CD8-positive, alpha-beta memory T cell (primary cell): ENCODE data around the gene PKIG. TPM values are rescaled to one million over a fixed set of nuclear protein-coding genes. Genes with fewer than 3 reads are reported as not detected.
"Not testable (repeated sequence)": the region's sequence is repeated elsewhere in the genome, so short reads cannot be mapped to it uniquely, and the experiment has no call there.

Experiments used
- CTCF ChIA-PET: fragments of 350-600 bp; sonication (Branson Sonifier 250); formaldehyde crosslinking; loops from one replicate; lab custom pipeline; 2021; ENCODE audit warnings: antibody characterized with exemption; lab: Charles Lee
- POLR2A ChIA-PET: fragments of 350-600 bp; sonication (Branson Sonifier 250); formaldehyde crosslinking; loops from one replicate; lab custom pipeline; 2021; ENCODE audit warnings: antibody characterized with exemption; lab: Charles Lee
- DNase-seq, 5 donors: peaks; one replicate each; pipeline versions ENCODE4 v3.0.0 to v3.0.0-alpha.2; 2020 to 2022; ENCODE audit warnings: mixed read lengths in 1 of 5
- H3K27ac ChIP-seq: one replicate; pipeline ENCODE4 v1.7.0; 2013; ENCODE audit warnings: low read depth, mild to moderate bottlenecking, low read length, moderate library complexity
- H3K27me3 ChIP-seq: 2 replicates; pipeline ENCODE4 v1.7.0; 2013; ENCODE audit warnings: low read length, mild to moderate bottlenecking; ENCODE audit not compliant: insufficient read depth, poor library complexity, severe bottlenecking
- H3K36me3 ChIP-seq: 2 replicates; pipeline ENCODE4 v1.7.0; 2013; ENCODE audit warnings: mild to moderate bottlenecking, low read length, moderate library complexity; ENCODE audit not compliant: insufficient read depth
- H3K4me1 ChIP-seq: 2 replicates; pipeline ENCODE4 v1.7.0; 2013; ENCODE audit warnings: mild to moderate bottlenecking, low read length, moderate library complexity; ENCODE audit not compliant: insufficient read depth
- H3K4me3 ChIP-seq: 2 replicates; pipeline ENCODE4 v1.7.0; 2013; ENCODE audit warnings: mild to moderate bottlenecking, low read length
- H3K9me3 ChIP-seq: 2 replicates; pipeline ENCODE4 v1.7.0; 2013; ENCODE audit warnings: mild to moderate bottlenecking, low read length
- H3K27ac Mint-ChIP-seq, 8 donors: one replicate each; pipeline ENCODE4 v1.8.0; 2020 to 2021; ENCODE audit warnings: mixed read lengths in 8 of 8, mild to moderate bottlenecking in 6 of 8, inconsistent platforms in 3 of 8, moderate library complexity in 3 of 8
- H3K27me3 Mint-ChIP-seq, 2 donors: one replicate each; pipeline ENCODE4 v1.8.0; 2020 to 2021; ENCODE audit warnings: mixed read lengths in 2 of 2, mild to moderate bottlenecking in 1 of 2, moderate library complexity in 1 of 2
- H3K36me3 Mint-ChIP-seq, 3 donors: one replicate each; pipeline ENCODE4 v1.8.0; 2020 to 2021; ENCODE audit warnings: mixed read lengths in 3 of 3, inconsistent platforms in 1 of 3, mild to moderate bottlenecking in 1 of 3
- H3K4me1 Mint-ChIP-seq, 3 donors: one replicate each; pipeline ENCODE4 v1.8.0; 2020 to 2021; ENCODE audit warnings: mixed read lengths in 3 of 3, inconsistent platforms in 1 of 3, mild to moderate bottlenecking in 1 of 3
- H3K4me3 Mint-ChIP-seq, 7 donors: one replicate each; pipeline ENCODE4 v1.8.0; 2020 to 2021; ENCODE audit warnings: mixed read lengths in 7 of 7, mild to moderate bottlenecking in 6 of 7, moderate library complexity in 4 of 7, inconsistent platforms in 2 of 7
- H3K9me3 Mint-ChIP-seq, 5 donors: one replicate each; pipeline ENCODE4 v1.8.0; 2020 to 2022; ENCODE audit warnings: mixed read lengths in 5 of 5, mild to moderate bottlenecking in 3 of 5, moderate library complexity in 2 of 5, inconsistent platforms in 1 of 5
- polyA plus RNA-seq: library from polyadenylated mRNA; unstranded; fragments of 300-500 nt; fragmentation: Illumina TruSeq; gene quantifications from one replicate; pipeline ENCODE4 v1.2.3, GENCODE V29; 2021
- total RNA-seq, 2 experiments: library from RNA; stranded (reverse); gene quantifications; one replicate each; pipeline ENCODE4 v1.2.3, GENCODE V29; 2021

Gene PKIG
- total and polyA plus RNA-seq, 3 experiments from 2014 or later, result 0.97 to 4.9 (median 4.4) TPM

- no peaks in the 10 kb centered on the region for H3K4me1 ChIP-seq
- Mint-ChIP-seq H3K36me3 (no peaks in the 10 kb centered on the region), H3K9me3 (no peaks in the 10 kb centered on the region), H3K27ac (no peak overlapping the region), H3K4me1 (peaks cover 0 to 7% (median 0%) of the 10 kb centered on the region in 3 donors), H3K27me3 (peaks cover 0 to 3% of the 10 kb centered on the region in 2 donors), H3K4me3 (no peak overlapping the region)
- CTCF ChIA-PET, result no interaction called here
- POLR2A ChIA-PET, result no interaction called here
- no peaks in the 10 kb centered on the region for H3K27me3 ChIP-seq
- no peak overlapping the region for H3K27ac ChIP-seq
- H3K36me3 ChIP-seq, result no peaks in the 10 kb centered on the region
- no peaks in the 10 kb centered on the region for H3K9me3 ChIP-seq
- DNase-seq, result no peak
- H3K4me3 ChIP-seq, result no peak overlapping the region
These were observed 2.9 kb downstream of the PKIG start for GRCh38 chr20:44585057-44585963.

GRCh38 chr20:44586289-44586911 lies 4.0 kb downstream of the PKIG start:
- Histone ChIP-seq H3K36me3 (no peaks in the 10 kb centered on the region), H3K4me1 (no peaks in the 10 kb centered on the region), H3K4me3 (no peak overlapping the region), H3K27ac (no peak overlapping the region), H3K27me3 (no peaks in the 10 kb centered on the region), H3K9me3 (no peaks in the 10 kb centered on the region)
- no peaks in the 10 kb centered on the region for H3K4me1 Mint-ChIP-seq
- no peak overlapping the region for H3K27ac Mint-ChIP-seq
- H3K4me3 Mint-ChIP-seq, result no peak overlapping the region
- H3K36me3 Mint-ChIP-seq, result no peaks in the 10 kb centered on the region
- ChIA-PET CTCF (no interaction called here), POLR2A (no interaction called here)
- no peak for DNase-seq
- no peaks in the 10 kb centered on the region for H3K9me3 Mint-ChIP-seq
- H3K27me3 Mint-ChIP-seq, result no peaks in the 10 kb centered on the region

- ChIA-PET POLR2A (no interaction called here), CTCF (interaction anchor here (1.7 kb wide), 1 partner anchor 11 kb away, joined by 3 read pairs; no protein-coding TSS in a partner anchor)
- Histone ChIP-seq H3K4me3 (no peak overlapping the region), H3K9me3 (no peaks in the 10 kb centered on the region), H3K36me3 (no peaks in the 10 kb centered on the region), H3K27me3 (no peaks in the 10 kb centered on the region), H3K4me1 (no peaks in the 10 kb centered on the region), H3K27ac (no peak overlapping the region)
- no peak overlapping the region for H3K27ac Mint-ChIP-seq
- H3K27me3 Mint-ChIP-seq, result no peaks in the 10 kb centered on the region
- no peak overlapping the region for H3K4me3 Mint-ChIP-seq
- no peaks in the 10 kb centered on the region for H3K36me3 Mint-ChIP-seq
- no peak for DNase-seq
- no peaks in the 10 kb centered on the region for H3K4me1 Mint-ChIP-seq
- H3K9me3 Mint-ChIP-seq, result no peaks in the 10 kb centered on the region
These were observed 4.9 kb downstream of the PKIG start for GRCh38 chr20:44587035-44587980.

- H3K4me1 Mint-ChIP-seq, H3K27ac ChIP-seq, H3K27me3 Mint-ChIP-seq, H3K36me3 ChIP-seq, POLR2A ChIA-PET, H3K4me1 ChIP-seq, H3K9me3 Mint-ChIP-seq, H3K27ac Mint-ChIP-seq, H3K9me3 ChIP-seq, H3K36me3 Mint-ChIP-seq, DNase-seq, H3K4me3 ChIP-seq, H3K27me3 ChIP-seq, H3K4me3 Mint-ChIP-seq: not testable (repeated sequence)
- CTCF ChIA-PET, result interaction anchor here (1.0 to 1.7 kb wide), 2 partner anchors 10 to 371 kb away, joined by 3 read pairs; no protein-coding TSS in a partner anchor
These were observed 5.9 kb downstream of the PKIG start for GRCh38 chr20:44588321-44588720.

GRCh38 chr20:44589537-44589936 lies 7.2 kb downstream of the PKIG start:
- Histone ChIP-seq H3K27ac (no peak overlapping the region), H3K4me3 (no peak overlapping the region), H3K4me1 (no peaks in the 10 kb centered on the region), H3K27me3 (no peaks in the 10 kb centered on the region), H3K36me3 (no peaks in the 10 kb centered on the region), H3K9me3 (no peaks in the 10 kb centered on the region)
- no peak overlapping the region for H3K4me3 Mint-ChIP-seq
- H3K9me3 Mint-ChIP-seq, result no peaks in the 10 kb centered on the region
- no peaks in the 10 kb centered on the region for H3K27me3 Mint-ChIP-seq
- ChIA-PET CTCF (no interaction called here), POLR2A (no interaction called here)
- H3K27ac Mint-ChIP-seq, result no peak overlapping the region
- no peaks in the 10 kb centered on the region for H3K4me1 Mint-ChIP-seq
- DNase-seq, result no peak
- no peaks in the 10 kb centered on the region for H3K36me3 Mint-ChIP-seq

GRCh38 chr20:44590980-44591778 lies 8.8 kb downstream of the PKIG start:
- Mint-ChIP-seq H3K36me3 (no peaks in the 10 kb centered on the region), H3K27me3 (no peaks in the 10 kb centered on the region), H3K9me3 (no peaks in the 10 kb centered on the region), H3K4me3 (no peak overlapping the region), H3K27ac (no peak overlapping the region), H3K4me1 (no peaks in the 10 kb centered on the region)
- Histone ChIP-seq H3K4me3 (no peak overlapping the region), H3K27ac (no peak overlapping the region), H3K27me3 (no peaks in the 10 kb centered on the region), H3K4me1 (no peaks in the 10 kb centered on the region), H3K36me3 (no peaks in the 10 kb centered on the region), H3K9me3 (no peaks in the 10 kb centered on the region)
- ChIA-PET POLR2A (no interaction called here), CTCF (no interaction called here)
- no peak for DNase-seq

- Histone ChIP-seq H3K9me3 (no peaks in the 10 kb centered on the region), H3K27me3 (no peaks in the 10 kb centered on the region), H3K27ac (no peak overlapping the region), H3K4me3 (no peak overlapping the region), H3K36me3 (no peaks in the 10 kb centered on the region), H3K4me1 (no peaks in the 10 kb centered on the region)
- no peaks in the 10 kb centered on the region for H3K4me1 Mint-ChIP-seq
- ChIA-PET POLR2A (no interaction called here), CTCF (interaction anchor here (1.0 kb wide), 1 partner anchor 18 kb away, joined by 3 read pairs; no protein-coding TSS in a partner anchor)
- H3K36me3 Mint-ChIP-seq, result no peaks in the 10 kb centered on the region
- no peaks in the 10 kb centered on the region for H3K27me3 Mint-ChIP-seq
- no peak overlapping the region for H3K4me3 Mint-ChIP-seq
- H3K27ac Mint-ChIP-seq, result peak overlapping the region in 1 of 8 donors; percentile 5
- H3K9me3 Mint-ChIP-seq, result no peaks in the 10 kb centered on the region
- DNase-seq, result no peak
These were observed 10.0 kb downstream of the PKIG start for GRCh38 chr20:44592366-44592765.
